ENCODE results near the gene REM2. TPM values are rescaled to one million over a fixed set of nuclear protein-coding genes. Genes with fewer than 3 reads are reported as not detected.
A peak's percentile ranks its signal among the peaks of the same experiment; 100 is the strongest.

The REM2 gene
- total RNA-seq, 2 donors from 2014 or later = 0.43 TPM; not detected in 1

DNA sequence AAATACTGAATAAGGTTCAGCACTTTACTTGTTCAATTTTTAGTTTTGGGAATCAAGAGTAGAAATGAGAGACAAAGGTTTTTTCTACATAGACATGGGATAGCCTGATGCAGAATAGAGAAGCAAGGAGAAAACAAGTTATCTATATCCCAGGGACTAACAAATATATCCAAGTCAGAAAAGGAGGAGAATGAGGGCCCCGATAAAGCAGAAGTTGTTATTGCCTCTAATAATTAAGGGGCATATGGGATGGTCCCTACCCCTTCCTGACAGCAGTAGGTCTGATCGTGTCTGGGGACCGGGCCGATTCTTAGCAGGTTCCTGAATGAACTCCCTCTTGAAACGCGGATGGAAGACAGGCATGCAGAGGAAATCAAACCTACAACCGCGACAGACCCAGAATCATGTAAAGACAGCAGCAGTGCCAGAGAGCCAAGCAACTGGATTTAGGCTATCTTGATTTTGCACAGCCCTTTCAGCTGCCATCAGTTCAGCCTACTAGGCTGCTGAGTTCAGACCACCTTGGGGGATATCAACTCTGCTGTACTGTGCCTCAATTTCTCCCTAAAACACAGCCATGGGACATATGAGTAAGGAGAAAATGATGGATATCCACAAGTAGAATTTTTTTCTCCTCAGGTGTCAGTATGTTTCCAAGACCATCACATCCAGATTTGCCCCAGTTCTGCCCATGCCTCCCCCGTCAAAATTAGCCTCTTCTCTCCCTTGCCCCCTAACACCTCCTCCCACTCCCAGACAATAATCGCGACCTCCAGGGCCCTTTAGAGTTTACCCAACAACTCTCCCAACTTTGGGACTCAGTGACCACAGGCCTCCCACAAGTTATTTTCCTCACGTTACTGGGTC lies 45.4 kb downstream of the REM2 start:
- no peak for DNase-seq (ENCODE audit: low spot score)
- Mint-ChIP-seq H3K4me1 (ENCODE audit: low read depth in 2 of 2) (peaks cover 9 to 19% of the 10 kb centered on the region in 2 donors), H3K27me3 (no peaks in the 10 kb centered on the region), H3K4me3 (no peak overlapping the region), H3K36me3 (peaks cover 13% of the 10 kb centered on the region), H3K27ac (no peak overlapping the region), H3K9me3 (no peaks in the 10 kb centered on the region)
- no peak for ATAC-seq

DNA sequence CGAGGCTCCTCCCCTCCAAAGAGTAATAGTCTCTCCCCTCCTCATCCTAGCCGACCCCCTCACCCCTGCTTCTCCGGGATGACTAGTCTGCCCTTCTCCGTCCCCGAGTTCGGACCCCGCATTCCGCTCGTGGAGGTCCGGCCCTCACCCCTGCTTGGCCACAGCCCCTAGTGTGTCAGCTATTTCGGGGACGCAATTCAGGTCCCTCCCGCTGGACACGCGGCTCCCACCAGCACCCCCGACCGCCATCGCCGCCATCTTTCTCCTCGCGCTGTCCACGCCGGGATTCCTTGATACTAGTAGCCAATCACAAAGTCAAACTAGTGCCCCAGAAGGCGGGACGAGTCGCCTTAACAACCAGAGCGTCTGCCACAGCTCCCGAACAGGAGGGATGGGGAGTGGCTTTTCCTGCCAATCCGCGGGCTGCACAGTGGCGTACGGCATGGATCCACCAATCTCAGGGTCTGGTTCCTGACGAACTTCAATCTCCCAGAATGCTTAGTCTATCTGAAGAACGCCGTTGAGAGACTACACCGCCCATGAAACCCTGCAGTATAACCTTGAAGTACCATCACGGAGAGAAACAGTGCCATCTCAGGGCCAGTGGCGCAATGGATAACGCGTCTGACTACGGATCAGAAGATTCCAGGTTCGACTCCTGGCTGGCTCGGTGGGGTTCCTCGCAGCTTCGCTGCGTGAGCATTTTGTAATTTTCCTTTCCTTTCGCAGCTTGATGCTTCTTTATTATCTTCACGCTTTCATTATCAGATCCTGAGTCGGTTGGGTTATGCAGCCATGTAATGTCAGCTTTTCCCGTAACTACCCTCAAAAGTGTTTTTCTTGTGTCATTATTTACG lies 46.3 kb downstream of the REM2 start, which contains the start of gene PRMT5:
TSS of gene PRMT5 (minus strand) at position 273 of the 857 bp plus-strand sequence. CDS start at position 258, 15 bp downstream.
- Mint-ChIP-seq H3K36me3 (peaks cover 9% of the 10 kb centered on the region), H3K4me1 (ENCODE audit: low read depth in 2 of 2) (peaks cover 9 to 19% of the 10 kb centered on the region in 2 donors)

DNA sequence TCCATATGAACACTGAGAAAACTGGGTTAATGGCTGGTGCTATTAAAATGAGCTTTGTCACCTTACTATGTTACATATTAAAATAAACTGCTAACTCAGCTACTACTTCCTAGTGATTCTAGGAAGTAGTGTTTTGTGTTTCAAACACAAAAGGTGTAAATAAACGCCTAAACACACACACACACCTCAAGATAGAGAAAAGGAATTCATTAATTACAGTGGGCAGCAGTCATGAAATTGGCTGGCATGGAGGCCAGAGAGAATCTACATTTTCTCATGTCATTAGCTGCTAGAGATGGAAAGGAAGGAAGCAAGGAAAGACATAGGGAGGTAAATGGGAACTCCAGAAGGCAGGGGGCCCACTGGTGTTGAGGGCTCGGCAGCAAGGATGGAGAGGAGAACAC lies 46.9 kb downstream of the REM2 start:
- ATAC-seq (no peak), DNase-seq (ENCODE audit: low spot score) (no peak)
- Mint-ChIP-seq H3K36me3 (peaks cover 9% of the 10 kb centered on the region), H3K27me3 (no peaks in the 10 kb centered on the region), H3K9me3 (no peaks in the 10 kb centered on the region), H3K4me3 (no peak overlapping the region), H3K4me1 (ENCODE audit: low read depth in 2 of 2) (peaks cover 9 to 19% of the 10 kb centered on the region in 2 donors), H3K27ac (no peak overlapping the region)

More for the DNA sequence above, 46.3 kb downstream of the REM2 start, which contains the start of gene PRMT5:
- Mint-ChIP-seq H3K9me3 (no peaks in the 10 kb centered on the region), H3K27ac (no peak within 1 kb of the TSS), H3K27me3 (no peaks in the 10 kb centered on the region), H3K4me3 (no peak within 1 kb of the TSS)
- peak; percentile 98 for DNase-seq (ENCODE audit: low spot score)
- ATAC-seq = peak; percentile 97 to 98

DNA sequence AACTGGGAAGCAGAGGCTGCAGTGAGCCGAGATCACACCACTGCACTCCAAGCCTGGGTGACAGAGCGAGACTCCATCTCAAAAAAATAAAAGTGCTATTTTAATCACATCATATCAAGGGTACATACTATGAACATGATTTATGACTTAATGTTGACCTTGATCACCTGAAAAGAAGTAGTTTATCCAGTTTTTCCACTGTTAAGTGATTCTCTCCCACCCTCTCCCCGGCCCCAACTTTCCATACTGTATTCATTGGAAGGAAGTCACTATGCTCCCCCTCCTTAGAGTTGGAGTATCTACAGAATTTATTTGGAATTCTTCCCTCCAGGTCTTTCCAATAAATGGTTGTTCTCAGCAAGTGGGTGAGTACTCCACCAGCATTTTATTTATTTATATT lies 49.1 kb downstream of the REM2 start:
- Mint-ChIP-seq H3K36me3 (peaks cover 1% of the 10 kb centered on the region), H3K4me3 (no peak overlapping the region), H3K27ac (no peak overlapping the region), H3K27me3 (no peaks in the 10 kb centered on the region), H3K4me1 (ENCODE audit: low read depth in 2 of 2) (peaks cover 2 to 13% of the 10 kb centered on the region in 2 donors), H3K9me3 (no peaks in the 10 kb centered on the region)
- DNase-seq (ENCODE audit: low spot score) (no peak), ATAC-seq (no peak)

DNA sequence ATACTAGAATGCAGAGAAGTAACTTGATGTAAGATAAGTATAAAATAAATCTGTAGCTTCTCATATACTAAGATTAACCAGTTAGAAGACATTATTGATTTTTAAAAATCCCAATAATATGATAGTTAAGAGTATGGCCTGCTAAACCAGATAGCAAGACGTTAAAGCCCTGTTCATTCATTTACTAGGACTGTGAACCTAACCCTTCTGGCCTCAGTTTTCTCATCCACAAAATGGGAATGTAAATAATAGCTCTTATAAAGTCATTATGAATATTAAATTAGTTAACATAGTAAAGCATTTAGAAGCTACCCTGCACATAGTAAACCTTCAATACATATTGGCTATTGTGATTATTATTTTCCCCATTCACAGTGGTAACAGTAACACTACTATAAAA lies 52.1 kb downstream of the REM2 start:
- Mint-ChIP-seq H3K36me3 (no peaks in the 10 kb centered on the region), H3K4me1 (ENCODE audit: low read depth in 2 of 2) (peaks cover 0 to 2% of the 10 kb centered on the region in 2 donors), H3K27me3 (no peaks in the 10 kb centered on the region), H3K4me3 (no peak overlapping the region), H3K27ac (no peak overlapping the region), H3K9me3 (no peaks in the 10 kb centered on the region)
- DNase-seq (ENCODE audit: low spot score) = no peak
- no peak for ATAC-seq

Other genes starting within 250 kb of the REM2 start
- not detected for gene OR6J1, start 238.9 kb upstream of the REM2 start, total RNA-seq
- gene OXA1L, start 116.5 kb upstream of the REM2 start, total RNA-seq = 100 to 1,000 TPM; 103 to 112 TPM
- gene SLC7A7, start 67.8 kb upstream of the REM2 start, total RNA-seq = under 1 TPM; 0.36 to 0.59 TPM
- 100 to 1,000 TPM; 116 to 134 TPM for gene MRPL52, start 53.3 kb upstream of the REM2 start, total RNA-seq
- 1 to 10 TPM; 3.7 to 8.0 TPM for gene MMP14, start 46.6 kb upstream of the REM2 start, total RNA-seq
- gene LRP10, start 11.5 kb upstream of the REM2 start, total RNA-seq = 10 to 100 TPM; 53.4 to 60.4 TPM
- gene RBM23, start 35.9 kb downstream of the REM2 start, total RNA-seq = 10 to 100 TPM; 88.2 to 94.1 TPM
- 100 to 1,000 TPM; 108 to 171 TPM for gene PRMT5, start 46.2 kb downstream of the REM2 start, total RNA-seq
- gene HAUS4, start 73.9 kb downstream of the REM2 start, total RNA-seq = 10 to 100 TPM; 34.4 to 56.8 TPM
- 1 to 10 TPM in 1 of 2 donors, under 1 TPM in 1; 0.17 to 2.1 TPM for gene AJUBA, start 99.3 kb downstream of the REM2 start, total RNA-seq
- 10 to 100 TPM in 1 of 2 donors, 1 to 10 TPM in 1; 2.8 to 10.8 TPM for gene C14orf93, start 126.9 kb downstream of the REM2 start, total RNA-seq
- gene PSMB5, start 151.7 kb downstream of the REM2 start, total RNA-seq = 100 to 1,000 TPM; 102 to 121 TPM
- not detected for gene PSMB11, start 159.0 kb downstream of the REM2 start, total RNA-seq
- gene CDH24, start 174.3 kb downstream of the REM2 start, total RNA-seq = 1 to 10 TPM in 1 of 2 donors, under 1 TPM in 1; 0.73 to 1.0 TPM
- 100 to 1,000 TPM; 186 to 250 TPM for gene ACIN1, start 211.9 kb downstream of the REM2 start, total RNA-seq
- gene C14orf119, start 212.3 kb downstream of the REM2 start, total RNA-seq = 10 to 100 TPM; 41.2 to 55.2 TPM
- not detected for gene CIROP, start 221.8 kb downstream of the REM2 start, total RNA-seq
- not detected for gene CEBPE, start 236.0 kb downstream of the REM2 start, total RNA-seq